Measurements from ENCODE around the gene PCK2.

GRCh38 chr14:24092110-24092504 is 2.0 kb upstream of the PCK2 start:
- TF ChIP-seq EP300 (IDR thresholded peaks at IDR 0.05) (no peak), CTCF (IDR thresholded peaks at IDR 0.05) (no peak)
